NCI-H526 (cell line): ENCODE results near the gene CD99.
"Not testable (repeated sequence)": the region's sequence is repeated elsewhere in the genome, so short reads cannot be mapped to it uniquely, and the experiment has no call there.

Experiments
- DNase-seq, 2 experiments: peaks; one replicate each; lab custom pipeline; 2025; lab: John Stamatoyannopoulos, UW

The CD99 gene

DNA sequence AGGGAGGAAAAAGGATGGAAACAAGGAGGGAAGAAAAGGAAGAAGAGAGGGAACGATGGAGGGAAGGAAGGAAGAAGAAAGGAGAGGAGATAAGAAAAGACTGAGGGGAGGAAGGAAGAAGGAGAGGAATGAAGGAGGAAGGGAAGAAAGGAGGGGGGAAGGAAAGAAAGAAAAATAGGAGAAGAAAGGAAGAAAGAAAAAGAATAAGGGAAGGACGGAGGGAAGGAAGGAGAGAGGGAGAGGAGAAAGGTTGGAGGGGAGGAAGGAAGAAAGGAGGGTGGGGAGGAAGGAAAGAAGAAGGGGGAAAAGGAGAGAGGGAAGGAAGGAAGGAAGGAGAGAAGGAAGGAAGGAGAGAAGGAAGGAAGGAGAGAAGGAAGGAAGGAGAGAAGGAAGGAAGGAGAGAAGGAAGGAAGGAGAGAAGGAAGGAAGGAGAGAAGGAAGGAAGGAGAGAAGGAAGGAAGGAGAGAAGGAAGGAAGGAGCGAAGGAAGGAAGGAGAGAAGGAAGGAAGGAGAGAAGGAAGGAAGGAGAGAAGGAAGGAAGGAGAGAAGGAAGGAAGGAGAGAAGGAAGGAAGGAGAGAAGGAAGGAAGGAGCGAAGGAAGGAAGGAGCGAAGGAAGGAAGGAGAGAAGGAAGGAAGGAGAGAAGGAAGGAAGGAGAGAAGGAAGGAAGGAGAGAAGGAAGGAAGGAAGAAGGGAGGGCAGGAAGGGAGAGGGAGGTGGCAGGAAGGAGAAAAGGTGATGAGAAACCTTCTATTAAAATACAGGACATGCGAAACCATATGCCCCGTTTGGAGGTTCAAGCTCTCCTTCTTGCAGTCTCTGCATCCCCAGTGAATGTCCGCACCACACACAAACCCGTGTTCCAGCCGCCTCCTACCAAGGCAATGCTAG lies 82.3 kb downstream of the CD99 start:
- DNase-seq = not testable (repeated sequence)

DNA sequence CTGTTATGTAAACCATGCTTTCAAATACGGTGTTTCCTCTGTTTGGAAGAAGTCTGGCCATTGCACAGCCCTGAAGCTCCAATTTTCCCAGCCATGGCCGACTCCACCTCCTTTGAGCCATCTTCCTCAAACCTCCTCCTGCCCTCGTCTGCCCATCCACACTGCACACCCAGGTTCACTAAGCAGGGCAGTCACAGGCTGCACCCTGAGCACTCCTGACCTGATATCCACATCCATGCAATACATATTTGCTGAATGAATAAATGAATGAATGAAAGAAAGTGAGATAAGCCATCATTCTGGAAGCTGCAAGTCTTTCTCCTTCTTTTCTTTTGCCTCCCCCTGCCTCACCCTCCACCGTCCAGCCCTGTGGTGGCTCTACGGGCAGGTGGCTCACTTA lies 83.0 kb downstream of the CD99 start:
- DNase-seq = no peak

DNA sequence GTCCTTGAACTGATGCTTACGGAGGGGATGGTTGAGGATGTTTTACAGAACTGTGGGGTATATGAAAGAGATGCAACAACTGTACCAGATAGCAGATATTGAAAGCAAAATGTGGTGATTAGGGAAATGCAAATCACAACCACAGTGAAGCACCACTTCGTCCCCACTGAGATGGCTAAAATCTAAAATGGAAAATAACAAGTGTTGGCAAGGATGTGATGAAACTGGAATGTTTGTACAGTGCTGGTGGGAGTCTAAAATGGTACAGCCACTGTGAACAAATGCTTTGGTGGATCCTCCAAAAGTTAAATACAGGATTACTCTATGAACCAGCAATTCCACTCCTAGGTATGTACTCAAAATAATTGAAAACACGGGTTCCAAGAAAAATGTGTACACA lies 83.7 kb downstream of the CD99 start:
- DNase-seq = no peak

DNA sequence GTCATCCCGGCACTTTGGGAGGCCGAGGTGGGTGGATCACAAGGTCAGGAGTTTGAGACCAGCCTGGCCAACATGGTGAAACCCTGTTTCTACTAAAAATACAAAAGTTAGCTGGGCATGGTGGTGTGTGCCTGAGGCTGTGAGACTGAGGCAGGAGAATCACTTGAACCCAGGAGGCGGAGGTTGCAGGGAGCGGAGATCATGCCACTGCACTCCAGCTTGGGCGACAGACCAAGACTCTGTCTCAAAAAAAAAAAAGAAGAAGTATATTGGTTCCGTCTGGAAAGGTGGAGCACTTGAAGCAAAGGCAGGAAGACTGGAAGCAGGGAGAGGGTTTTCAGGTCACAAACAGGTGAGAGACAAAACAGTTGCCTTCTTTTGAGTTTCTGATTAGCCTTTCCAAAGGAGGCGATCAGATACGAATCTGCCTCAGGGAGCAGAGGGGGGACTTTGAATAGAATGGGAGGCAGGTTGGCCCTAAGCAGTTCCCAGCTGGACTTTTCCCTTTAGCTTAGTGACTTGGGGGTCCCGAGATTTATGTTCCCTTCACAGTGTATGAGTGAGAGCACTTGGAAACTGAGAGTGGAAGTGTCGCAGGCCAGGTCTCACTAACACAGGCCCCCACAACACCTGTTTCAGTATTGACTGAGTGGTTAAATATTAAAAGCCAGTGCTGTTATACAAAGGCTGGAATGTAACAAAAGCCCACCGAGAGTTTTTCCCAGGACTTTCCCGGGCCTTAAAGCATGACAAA lies 89.6 kb downstream of the CD99 start:
- DNase-seq = peak; percentile 5 to 53

DNA sequence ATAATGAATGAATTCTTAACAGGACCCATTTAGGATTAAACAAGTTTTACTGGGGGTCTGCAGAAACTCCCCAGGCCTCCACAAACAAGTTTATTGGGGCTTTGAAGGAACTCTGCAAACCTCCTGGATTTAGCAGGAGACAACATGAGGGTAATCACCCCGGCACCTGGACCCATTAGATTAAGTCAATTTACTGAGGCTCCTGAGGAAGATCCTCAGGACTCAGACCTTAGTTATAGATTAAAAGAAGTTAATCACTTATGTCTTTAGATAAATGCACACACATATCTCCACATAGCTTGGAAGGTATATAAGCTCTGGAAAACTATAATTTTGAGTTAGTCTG lies 90.1 kb downstream of the CD99 start:
- DNase-seq = peak; percentile 4 to 27

DNA sequence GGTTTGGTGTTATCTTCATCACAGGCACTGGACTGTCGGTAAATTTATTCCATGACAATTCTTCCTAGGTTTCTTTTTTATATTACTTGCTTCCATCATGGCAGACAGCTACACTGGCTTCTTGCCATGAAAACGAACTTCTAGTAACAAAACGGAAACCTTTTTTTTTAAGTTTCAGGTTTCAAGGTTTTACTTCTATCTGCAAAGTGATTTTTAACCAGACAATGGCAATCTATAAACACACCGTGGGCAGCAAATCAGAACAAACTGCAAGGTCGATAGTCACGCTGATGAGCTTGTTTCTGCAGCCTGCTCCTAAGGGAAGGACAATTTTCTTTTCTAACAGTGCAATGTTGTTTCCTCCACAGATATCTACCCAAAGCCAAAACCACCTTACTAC lies 90.6 kb downstream of the CD99 start:
- DNase-seq = no peak

DNA sequence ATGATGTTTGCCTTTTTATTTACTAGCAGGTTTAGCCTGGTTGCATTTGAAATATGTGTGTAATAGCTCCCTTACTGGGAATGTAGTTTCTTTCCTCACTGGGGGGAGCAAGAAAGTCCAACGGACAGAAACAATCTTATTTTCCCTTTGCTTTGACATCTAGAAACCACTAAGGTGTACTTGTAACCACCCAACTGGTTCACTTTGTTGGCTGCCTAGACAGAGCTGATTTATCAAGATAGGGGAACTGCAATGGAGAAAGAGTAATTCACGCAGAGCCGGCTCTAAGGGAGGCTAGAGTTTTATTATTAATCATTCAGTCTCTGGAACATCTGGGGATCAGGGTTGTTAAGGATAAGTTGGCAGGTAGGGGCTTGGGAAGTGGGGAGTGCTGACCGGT lies 91.1 kb downstream of the CD99 start:
- no peak for DNase-seq

DNA sequence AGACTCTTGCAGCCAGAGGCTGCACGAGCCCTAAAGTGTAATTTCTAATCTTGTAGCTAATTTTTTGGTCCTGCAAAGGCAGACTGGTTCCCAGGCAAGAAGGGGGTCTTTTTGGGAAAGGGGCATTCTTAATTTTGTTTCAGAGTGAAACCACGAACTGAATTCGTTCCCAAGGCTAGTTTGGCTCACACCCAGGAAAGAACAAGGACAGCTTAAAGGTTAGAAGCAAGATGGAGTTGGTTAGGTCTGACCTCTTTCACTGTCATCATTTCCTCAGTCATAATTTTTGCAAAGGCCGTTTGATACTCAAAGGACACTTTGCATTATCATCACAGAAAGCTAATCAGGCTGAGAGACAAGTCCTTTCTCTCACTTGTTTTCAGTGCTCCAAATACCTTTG lies 91.7 kb downstream of the CD99 start:
- no peak for DNase-seq

DNA sequence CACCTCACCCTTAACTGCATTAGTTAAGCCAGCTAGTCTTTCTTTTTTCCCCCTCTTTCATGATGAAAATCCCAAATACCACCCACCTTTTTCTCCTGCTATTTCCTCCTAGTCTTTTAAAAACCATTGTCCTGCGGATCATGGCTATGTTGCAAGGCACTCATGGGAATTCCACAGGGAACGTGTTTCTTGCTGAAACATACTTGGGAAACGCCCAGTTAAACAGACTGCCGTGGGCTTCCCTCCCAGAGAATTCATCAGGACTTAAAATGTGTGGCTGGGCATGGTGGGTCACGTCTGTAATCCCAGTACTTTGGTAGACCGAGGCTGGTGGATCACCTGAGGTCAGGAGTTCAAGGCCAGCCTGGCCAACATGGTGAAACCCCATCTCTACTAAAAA lies 92.9 kb downstream of the CD99 start:
- no peak for DNase-seq

DNA sequence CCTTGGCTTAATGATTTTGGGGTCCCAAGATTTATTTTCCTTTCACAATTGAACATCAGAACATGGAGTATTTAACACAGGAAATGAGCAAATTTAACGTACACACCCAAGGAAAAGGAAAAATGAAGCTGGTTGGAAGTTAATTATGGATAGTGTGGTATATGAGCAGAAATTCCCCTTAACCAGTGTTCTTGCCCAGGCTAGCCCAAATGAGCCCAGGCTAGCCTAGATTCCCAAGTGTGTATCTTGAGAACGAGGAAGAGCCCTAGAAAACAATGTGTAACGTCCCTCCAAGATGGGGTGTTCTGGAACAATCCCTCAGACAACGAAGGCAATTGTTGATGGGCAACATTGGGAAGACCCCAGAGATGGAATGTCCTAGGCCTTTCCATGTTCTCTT lies 94.4 kb downstream of the CD99 start:
- no peak for DNase-seq

DNA sequence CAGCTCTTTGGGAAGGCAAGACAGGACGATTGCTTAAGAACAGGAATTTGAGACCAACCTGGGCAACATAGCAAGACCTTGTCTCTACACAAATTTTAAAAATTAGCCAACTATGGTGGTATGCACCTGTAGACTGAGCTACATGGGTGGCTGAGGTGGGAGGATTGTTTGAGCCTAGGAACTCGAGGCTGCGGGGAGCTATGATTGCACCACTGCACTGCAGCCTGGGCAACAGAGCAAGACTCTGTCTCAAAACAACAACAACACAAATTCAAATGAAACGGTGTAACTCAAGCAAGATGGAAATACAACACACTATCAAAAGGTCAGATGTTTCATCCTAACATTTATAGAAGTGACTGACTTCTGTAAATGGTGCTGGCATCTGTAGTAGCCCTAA lies 97.9 kb downstream of the CD99 start:
- no peak for DNase-seq

DNA sequence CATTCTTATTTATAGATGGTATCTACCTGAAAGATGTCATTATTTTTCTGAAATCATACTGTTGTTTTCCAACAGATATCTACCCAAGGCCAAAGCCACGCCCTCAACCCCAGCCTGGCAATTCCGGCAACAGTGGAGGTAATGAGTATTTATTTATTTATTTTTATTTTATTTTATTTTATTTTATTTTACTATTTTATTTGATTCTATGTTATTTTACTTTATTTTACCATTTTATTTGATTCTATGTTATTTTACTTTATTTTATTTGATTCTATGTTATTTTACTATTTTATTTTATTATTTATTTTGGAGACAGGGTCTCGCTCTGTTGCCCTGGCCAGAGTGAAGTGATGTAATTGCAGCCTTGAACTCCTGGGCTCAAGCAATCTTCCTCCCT lies 98.5 kb downstream of the CD99 start:
- DNase-seq = no peak
